WTC11 (cell line): Measurements from ENCODE around the gene CLCN1. TPM values are rescaled to one million over a fixed set of nuclear protein-coding genes. Genes with fewer than 3 reads are reported as not detected.

Experiments used
- ATAC-seq: fragments of 200-7000 bp; cut with Tn5 transposase; 2 replicates; pipeline ENCODE4 v1.10.0; 2021; ENCODE audit warnings: mild to moderate bottlenecking, moderate library complexity
- CTCF ChIA-PET: fragments of 300-600 bp; sonication (Branson Sonifier 250); formaldehyde crosslinking; loops from one replicate; lab custom pipeline; 2021; ENCODE audit warnings: antibody characterized with exemption; lab: Charles Lee
- POLR2A ChIA-PET: fragments of 350-600 bp; sonication (Branson Sonifier 250); formaldehyde crosslinking; loops from one replicate; lab custom pipeline; 2021; ENCODE audit warnings: antibody characterized with exemption; lab: Charles Lee
- DNase-seq: peaks from one replicate; pipeline ENCODE4 v3.0.0; 2021; ENCODE audit warnings: low spot score
- H3K27ac Mint-ChIP-seq: 2 replicates; pipeline ENCODE4 v1.8.0; 2021; ENCODE audit warnings: mixed read lengths
- H3K27me3 Mint-ChIP-seq: 2 replicates; pipeline ENCODE4 v1.8.0; 2021; ENCODE audit warnings: low read depth, mild to moderate bottlenecking, moderate library complexity, mixed read lengths
- H3K36me3 Mint-ChIP-seq: 2 replicates; pipeline ENCODE4 v1.8.0; 2021; ENCODE audit warnings: mixed read lengths
- H3K4me1 Mint-ChIP-seq: 2 replicates; pipeline ENCODE4 v1.8.0; 2022; ENCODE audit warnings: mixed read lengths
- H3K4me3 Mint-ChIP-seq: 2 replicates; pipeline ENCODE4 v1.8.0; 2021; ENCODE audit warnings: mild to moderate bottlenecking, moderate library complexity, mixed read lengths
- H3K9me3 Mint-ChIP-seq: 2 replicates; pipeline ENCODE4 v1.8.0; 2021; ENCODE audit warnings: mixed read lengths
- ETV6 ChIP-seq: sonication (generic); formaldehyde crosslinking; IDR thresholded peaks from 2 replicates; pipeline ENCODE4 v1.8.1; 2022; ENCODE audit warnings: mild to moderate bottlenecking, missing genetic modification reagents
- MYBL2 ChIP-seq: sonication (generic); formaldehyde crosslinking; IDR thresholded peaks from 2 replicates; pipeline ENCODE4 v1.8.1; 2023; ENCODE audit warnings: mild to moderate bottlenecking, moderate library complexity, missing genetic modification reagents
- SOX15 ChIP-seq: fragments of 250-450 bp; sonication (Bioruptor Pico); IDR thresholded peaks from 2 replicates; pipeline ENCODE4 v1.9.0; 2021; ENCODE audit warnings: mild to moderate bottlenecking
- TEAD4 ChIP-seq: sonication (generic); formaldehyde crosslinking; IDR thresholded peaks from 2 replicates; pipeline ENCODE4 v1.8.0; 2022; ENCODE audit warnings: mild to moderate bottlenecking, missing genetic modification reagents
- ZNF121 ChIP-seq: sonication (generic); formaldehyde crosslinking; IDR thresholded peaks from 2 replicates; pipeline ENCODE4 v1.8.0; 2023; ENCODE audit warnings: missing genetic modification reagents
- ZNF138 ChIP-seq: sonication (generic); formaldehyde crosslinking; conservative IDR thresholded peaks from 2 replicates; pipeline ENCODE4 v1.8.1; 2022; ENCODE audit warnings: mild to moderate bottlenecking, moderate library complexity, missing genetic modification reagents
- ZNF317 ChIP-seq: sonication (generic); formaldehyde crosslinking; IDR thresholded peaks from 2 replicates; pipeline ENCODE4 v1.8.1; 2023; ENCODE audit warnings: low read depth, mild to moderate bottlenecking, moderate library complexity, missing genetic modification reagents, borderline replicate concordance
- total RNA-seq: library from RNA; stranded (reverse); gene quantifications from 3 replicates; pipeline ENCODE4 v1.2.3, GENCODE V29; 2021
- TF ChIP-seq, protein P1 (sequence below): sonication (generic); formaldehyde crosslinking; IDR thresholded peaks from 2 replicates; pipeline ENCODE4 v1.8.1; 2023; ENCODE audit warnings: mild to moderate bottlenecking, missing genetic modification reagents, moderate library complexity
- TF ChIP-seq, protein P2 (sequence below): fragments of 250-450 bp; sonication (Bioruptor Pico); IDR thresholded peaks from 2 replicates; pipeline ENCODE4 v2.1.2; 2022; ENCODE audit warnings: mild to moderate bottlenecking, moderate library complexity
- TF ChIP-seq, protein P3 (sequence below): fragments of 200-600 bp; IDR thresholded peaks from 2 replicates; pipeline ENCODE4 v1.8.0; 2022; ENCODE audit warnings: antibody characterized with exemption
- TF ChIP-seq, protein P4 (sequence below): sonication (generic); formaldehyde crosslinking; IDR thresholded peaks from 2 replicates; pipeline ENCODE4 v1.8.0; 2022; ENCODE audit warnings: missing genetic modification reagents

Gene CLCN1
- total RNA-seq, 1 experiment from 2014 or later: 0.28 TPM

DNA sequence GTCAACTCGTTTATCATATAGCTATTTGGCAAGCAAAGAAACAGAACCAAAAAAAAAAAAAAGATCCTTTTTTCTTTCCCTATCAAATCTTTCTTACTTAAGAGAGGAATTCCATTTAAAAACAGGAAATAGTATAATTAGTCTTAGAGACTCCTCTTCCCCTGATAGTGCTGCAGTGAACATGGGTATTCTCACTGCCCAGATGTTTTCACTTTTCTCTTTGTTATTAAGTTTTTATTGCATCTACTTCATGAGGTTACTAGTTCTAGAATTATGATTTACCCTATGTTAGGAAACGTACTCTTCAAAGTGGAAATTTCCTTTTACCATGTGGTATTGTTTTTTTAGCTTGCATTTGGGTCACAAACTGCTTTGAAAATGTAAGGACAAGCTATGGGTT lies 19.2 kb upstream of the CLCN1 start (continued):
- TF ChIP-seq, protein P1, sequence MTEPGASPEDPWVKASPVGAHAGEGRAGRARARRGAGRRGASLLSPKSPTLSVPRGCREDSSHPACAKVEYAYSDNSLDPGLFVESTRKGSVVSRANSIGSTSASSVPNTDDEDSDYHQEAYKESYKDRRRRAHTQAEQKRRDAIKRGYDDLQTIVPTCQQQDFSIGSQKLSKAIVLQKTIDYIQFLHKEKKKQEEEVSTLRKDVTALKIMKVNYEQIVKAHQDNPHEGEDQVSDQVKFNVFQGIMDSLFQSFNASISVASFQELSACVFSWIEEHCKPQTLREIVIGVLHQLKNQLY: no peak
- no peak for TF ChIP-seq ETV6 (CRISPR knock-in tag)
- TF ChIP-seq, protein P2, sequence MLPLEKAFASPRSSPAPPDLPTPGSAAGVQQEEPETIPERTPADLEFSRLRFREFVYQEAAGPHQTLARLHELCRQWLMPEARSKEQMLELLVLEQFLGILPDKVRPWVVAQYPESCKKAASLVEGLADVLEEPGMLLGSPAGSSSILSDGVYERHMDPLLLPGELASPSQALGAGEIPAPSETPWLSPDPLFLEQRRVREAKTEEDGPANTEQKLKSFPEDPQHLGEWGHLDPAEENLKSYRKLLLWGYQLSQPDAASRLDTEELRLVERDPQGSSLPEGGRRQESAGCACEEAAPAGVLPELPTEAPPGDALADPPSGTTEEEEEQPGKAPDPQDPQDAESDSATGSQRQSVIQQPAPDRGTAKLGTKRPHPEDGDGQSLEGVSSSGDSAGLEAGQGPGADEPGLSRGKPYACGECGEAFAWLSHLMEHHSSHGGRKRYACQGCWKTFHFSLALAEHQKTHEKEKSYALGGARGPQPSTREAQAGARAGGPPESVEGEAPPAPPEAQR: no peak
- no peak for TF ChIP-seq SOX15

DNA sequence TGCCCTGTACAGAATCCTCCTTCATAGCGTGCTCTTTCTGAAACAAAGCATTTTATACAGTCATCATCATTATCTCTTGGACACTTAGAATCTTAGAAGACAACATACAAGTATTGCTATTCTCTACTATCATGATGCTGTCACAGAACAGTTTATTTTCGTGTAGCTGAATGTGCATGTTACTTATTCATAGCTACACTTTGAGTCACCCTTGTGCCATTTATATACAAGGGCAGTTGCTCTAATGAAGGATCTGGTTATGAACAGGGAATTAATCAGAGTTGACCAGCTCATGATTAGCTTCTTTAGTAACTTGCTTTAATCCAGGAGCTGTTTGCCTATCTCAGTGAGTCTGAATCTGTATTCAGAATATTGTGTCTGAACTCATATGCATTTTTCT lies 16.6 kb upstream of the CLCN1 start:
- H3K9me3 Mint-ChIP-seq: no peaks in the 10 kb centered on the region
- POLR2A ChIA-PET: interaction anchor here (1.1 kb wide), 1 partner anchor 36 kb away, joined by 3 read pairs; the partner anchor contains the start of gene GSTK1
- CTCF ChIA-PET: interaction anchor here (0.7 to 1.5 kb wide), 14 partner anchors 10 to 426 kb away, joined by 3 to 9 read pairs (median 4); partner anchors contain the start of genes CASP2 and GSTK1

DNA sequence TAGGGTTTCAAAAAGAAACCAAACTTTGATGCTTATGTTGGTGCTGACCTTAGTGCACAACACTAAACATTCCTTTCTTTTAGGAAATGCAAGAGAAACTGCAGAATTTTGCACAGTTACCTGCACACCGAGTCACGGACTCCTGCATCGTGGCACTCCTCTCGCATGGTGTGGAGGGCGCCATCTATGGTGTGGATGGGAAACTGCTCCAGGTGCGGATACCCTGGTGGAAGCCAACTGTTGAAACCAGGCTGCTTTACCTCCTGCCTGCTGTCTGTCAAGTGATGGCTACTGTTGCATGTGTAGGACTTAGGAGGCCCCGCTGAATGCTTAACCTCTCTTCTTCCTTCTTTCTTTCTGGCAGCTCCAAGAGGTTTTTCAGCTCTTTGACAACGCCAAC lies 16.1 kb upstream of the CLCN1 start:
- no peaks in the 10 kb centered on the region for H3K9me3 Mint-ChIP-seq
- POLR2A ChIA-PET: interaction anchor here (1.1 kb wide), 1 partner anchor 37 kb away, joined by 3 read pairs; the partner anchor contains the start of gene GSTK1
- H3K36me3 Mint-ChIP-seq: peaks cover 89% of the 10 kb centered on the region
- CTCF ChIA-PET: interaction anchor here (0.9 to 1.5 kb wide), 13 partner anchors 10 to 427 kb away, joined by 3 to 9 read pairs (median 4); partner anchors contain the start of genes CASP2 and GSTK1
- H3K4me3 Mint-ChIP-seq: no peak overlapping the region
- DNase-seq: peak; percentile 73
- H3K27me3 Mint-ChIP-seq: no peaks in the 10 kb centered on the region
- H3K27ac Mint-ChIP-seq: no peak overlapping the region
- H3K4me1 Mint-ChIP-seq: no peaks in the 10 kb centered on the region
- TF ChIP-seq ZNF121 (CRISPR knock-in tag): no peak
- TF ChIP-seq, protein P3, sequence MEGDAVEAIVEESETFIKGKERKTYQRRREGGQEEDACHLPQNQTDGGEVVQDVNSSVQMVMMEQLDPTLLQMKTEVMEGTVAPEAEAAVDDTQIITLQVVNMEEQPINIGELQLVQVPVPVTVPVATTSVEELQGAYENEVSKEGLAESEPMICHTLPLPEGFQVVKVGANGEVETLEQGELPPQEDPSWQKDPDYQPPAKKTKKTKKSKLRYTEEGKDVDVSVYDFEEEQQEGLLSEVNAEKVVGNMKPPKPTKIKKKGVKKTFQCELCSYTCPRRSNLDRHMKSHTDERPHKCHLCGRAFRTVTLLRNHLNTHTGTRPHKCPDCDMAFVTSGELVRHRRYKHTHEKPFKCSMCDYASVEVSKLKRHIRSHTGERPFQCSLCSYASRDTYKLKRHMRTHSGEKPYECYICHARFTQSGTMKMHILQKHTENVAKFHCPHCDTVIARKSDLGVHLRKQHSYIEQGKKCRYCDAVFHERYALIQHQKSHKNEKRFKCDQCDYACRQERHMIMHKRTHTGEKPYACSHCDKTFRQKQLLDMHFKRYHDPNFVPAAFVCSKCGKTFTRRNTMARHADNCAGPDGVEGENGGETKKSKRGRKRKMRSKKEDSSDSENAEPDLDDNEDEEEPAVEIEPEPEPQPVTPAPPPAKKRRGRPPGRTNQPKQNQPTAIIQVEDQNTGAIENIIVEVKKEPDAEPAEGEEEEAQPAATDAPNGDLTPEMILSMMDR: peak; percentile 62
- TF ChIP-seq, all 79 proteins: peak for 1
- ATAC-seq: peak; percentile 98

More for the DNA sequence above, 16.6 kb upstream of the CLCN1 start:
- Mint-ChIP-seq H3K4me3 (no peak overlapping the region), H3K27me3 (no peaks in the 10 kb centered on the region), H3K4me1 (no peaks in the 10 kb centered on the region), H3K27ac (no peak overlapping the region), H3K36me3 (peaks cover 89% of the 10 kb centered on the region)
- DNase-seq: no peak
- no peak for ATAC-seq
- TF ChIP-seq TEAD4 (CRISPR knock-in tag) (no peak), MYBL2 (CRISPR knock-in tag) (no peak), ZNF317 (CRISPR knock-in tag) (no peak), ZNF138 (CRISPR knock-in tag) (no peak)
- TF ChIP-seq, protein P2: no peak
- TF ChIP-seq, protein P4, sequence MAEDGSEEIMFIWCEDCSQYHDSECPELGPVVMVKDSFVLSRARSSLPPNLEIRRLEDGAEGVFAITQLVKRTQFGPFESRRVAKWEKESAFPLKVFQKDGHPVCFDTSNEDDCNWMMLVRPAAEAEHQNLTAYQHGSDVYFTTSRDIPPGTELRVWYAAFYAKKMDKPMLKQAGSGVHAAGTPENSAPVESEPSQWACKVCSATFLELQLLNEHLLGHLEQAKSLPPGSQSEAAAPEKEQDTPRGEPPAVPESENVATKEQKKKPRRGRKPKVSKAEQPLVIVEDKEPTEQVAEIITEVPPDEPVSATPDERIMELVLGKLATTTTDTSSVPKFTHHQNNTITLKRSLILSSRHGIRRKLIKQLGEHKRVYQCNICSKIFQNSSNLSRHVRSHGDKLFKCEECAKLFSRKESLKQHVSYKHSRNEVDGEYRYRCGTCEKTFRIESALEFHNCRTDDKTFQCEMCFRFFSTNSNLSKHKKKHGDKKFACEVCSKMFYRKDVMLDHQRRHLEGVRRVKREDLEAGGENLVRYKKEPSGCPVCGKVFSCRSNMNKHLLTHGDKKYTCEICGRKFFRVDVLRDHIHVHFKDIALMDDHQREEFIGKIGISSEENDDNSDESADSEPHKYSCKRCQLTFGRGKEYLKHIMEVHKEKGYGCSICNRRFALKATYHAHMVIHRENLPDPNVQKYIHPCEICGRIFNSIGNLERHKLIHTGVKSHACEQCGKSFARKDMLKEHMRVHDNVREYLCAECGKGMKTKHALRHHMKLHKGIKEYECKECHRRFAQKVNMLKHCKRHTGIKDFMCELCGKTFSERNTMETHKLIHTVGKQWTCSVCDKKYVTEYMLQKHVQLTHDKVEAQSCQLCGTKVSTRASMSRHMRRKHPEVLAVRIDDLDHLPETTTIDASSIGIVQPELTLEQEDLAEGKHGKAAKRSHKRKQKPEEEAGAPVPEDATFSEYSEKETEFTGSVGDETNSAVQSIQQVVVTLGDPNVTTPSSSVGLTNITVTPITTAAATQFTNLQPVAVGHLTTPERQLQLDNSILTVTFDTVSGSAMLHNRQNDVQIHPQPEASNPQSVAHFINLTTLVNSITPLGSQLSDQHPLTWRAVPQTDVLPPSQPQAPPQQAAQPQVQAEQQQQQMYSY (CRISPR knock-in tag): no peak
- TF ChIP-seq, all 79 proteins: peak for 0
